ENCODE measurements around the gene FOSL2.
A peak's percentile ranks its signal among the peaks of the same experiment; 100 is the strongest.

FOSL2 gene

DNA sequence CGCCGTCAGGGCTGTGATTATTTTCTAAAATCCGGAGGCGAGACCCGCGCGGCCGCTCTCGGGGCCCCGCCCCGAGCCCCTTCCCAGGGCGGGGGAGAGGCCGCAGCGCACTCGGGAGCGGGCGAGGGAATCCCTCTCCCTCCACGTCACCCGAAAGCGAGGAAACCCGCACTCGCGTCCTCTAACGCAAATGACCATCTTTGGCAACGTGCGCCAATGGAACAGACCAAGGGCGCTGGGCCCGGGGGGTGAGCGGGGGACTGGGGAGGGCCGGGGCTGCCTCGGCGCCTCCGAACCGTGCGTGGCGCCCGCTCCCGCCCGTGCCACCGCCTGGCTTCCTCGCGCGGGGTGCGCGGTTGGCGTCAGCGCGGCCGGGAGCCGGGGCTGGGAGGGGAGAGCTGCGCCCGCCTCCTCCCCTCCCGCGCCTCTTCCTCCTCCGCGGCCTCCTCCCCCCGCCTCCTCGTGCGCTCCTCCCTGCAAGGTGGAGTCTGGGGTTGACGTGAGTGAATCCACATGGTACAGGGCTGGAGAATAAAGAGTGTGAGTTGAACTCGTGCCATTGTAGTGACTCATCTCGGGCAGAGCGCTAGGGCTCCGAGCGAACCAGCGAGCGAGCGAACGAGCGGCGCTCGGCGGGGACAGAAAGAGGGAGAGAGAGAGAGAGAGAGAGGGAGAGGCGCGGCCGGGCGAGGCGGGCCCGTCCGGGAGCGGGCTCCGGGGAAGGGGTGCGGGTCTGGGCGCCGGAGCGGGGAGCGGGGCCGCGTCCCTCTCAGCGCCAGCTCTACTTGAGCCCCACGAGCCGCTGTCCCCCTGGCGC lies at the start of gene FOSL2:
Gene FOSL2, plus strand, starts transcription at position 562 of the 817 bp plus-strand sequence. CDS start 863 bp downstream, outside the sequence.
- DNase-seq (ENCODE audit: low read depth), result peak; percentile 100
- TF ChIP-seq, protein P1, sequence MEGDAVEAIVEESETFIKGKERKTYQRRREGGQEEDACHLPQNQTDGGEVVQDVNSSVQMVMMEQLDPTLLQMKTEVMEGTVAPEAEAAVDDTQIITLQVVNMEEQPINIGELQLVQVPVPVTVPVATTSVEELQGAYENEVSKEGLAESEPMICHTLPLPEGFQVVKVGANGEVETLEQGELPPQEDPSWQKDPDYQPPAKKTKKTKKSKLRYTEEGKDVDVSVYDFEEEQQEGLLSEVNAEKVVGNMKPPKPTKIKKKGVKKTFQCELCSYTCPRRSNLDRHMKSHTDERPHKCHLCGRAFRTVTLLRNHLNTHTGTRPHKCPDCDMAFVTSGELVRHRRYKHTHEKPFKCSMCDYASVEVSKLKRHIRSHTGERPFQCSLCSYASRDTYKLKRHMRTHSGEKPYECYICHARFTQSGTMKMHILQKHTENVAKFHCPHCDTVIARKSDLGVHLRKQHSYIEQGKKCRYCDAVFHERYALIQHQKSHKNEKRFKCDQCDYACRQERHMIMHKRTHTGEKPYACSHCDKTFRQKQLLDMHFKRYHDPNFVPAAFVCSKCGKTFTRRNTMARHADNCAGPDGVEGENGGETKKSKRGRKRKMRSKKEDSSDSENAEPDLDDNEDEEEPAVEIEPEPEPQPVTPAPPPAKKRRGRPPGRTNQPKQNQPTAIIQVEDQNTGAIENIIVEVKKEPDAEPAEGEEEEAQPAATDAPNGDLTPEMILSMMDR (IDR thresholded peaks at IDR 0.05; ENCODE audit: insufficient read depth, low read depth, low read length, missing control alignments), result no peak
- H3K4me3 ChIP-seq (ENCODE audit: low read length), result peak within 1 kb of the TSS; percentile 63

DNA sequence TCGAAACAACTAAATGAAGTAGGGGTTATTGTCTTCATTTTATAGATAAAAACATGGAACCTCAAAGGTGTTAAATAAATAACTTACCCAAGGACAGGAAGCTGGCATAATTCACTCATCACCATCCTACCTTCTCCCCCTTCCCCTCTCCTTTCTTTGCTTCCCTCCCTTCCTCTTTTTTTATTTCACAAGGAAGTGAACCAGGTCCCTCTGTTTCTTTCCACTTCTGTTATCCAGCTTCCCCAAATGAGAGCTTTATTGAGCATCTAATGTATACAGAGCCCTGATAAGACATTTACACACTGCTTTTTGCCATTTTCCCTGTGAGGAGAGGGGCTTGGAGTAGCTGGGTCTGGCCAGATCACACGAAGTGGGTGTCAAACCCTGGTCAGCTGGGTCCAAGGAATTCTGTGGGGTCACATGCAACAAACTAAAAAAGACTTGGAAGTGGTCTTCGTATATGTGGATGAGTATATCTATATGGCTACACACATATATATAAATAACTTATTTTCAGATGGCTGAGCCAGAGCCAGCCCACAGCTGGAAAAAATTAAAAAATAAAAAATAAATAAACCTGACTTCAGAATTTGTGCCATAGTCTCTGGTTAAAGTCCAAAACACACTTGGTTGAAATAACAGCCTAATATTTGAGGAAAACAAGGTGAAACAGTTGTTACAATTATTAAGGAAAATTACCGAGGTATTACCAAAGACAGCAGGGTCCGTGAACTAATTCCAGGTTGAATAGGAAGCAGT lies 49.3 kb upstream of the FOSL2 start:
- DNase-seq (ENCODE audit: low read depth), result no peak
- H3K4me3 ChIP-seq (ENCODE audit: low read length), result no peak overlapping the region
- TF ChIP-seq, protein P1 (IDR thresholded peaks at IDR 0.05; ENCODE audit: insufficient read depth, low read depth, low read length, missing control alignments), result no peak

DNA sequence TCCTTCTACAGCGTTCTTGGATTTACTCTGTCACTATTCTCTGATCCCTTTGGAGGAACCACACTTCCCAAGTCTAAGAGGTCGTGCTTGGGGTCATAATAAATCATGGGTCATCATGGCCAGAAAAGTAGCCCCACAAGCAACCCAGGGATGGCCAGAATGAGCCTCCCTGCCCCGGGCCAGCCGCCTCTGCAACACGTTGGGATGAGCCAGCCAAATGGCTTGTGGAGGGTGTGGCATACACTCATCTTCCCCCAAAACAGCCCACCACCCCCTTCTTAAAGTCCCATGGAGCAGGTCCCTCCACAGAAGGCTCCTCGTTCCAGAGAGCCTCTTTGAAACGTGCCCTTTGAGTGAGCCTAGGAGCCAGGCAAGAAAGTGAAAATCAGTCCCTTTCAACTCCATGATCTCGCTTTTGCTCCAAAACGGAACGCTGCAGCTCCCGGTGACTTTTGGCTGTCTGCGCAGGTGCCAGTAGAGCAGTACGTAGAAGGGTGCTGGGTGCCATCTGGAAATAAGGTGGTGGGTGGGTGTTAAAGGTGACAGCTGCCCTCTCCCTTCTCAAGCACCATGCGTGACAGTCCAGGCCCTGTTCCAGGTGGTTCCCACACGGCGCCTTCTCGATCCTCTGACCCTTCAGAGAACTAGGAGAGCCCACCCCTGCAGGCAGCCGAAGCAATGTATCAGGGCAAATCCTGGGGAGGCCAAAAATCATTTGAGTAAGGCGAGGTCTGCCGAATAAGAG lies 48.5 kb upstream of the FOSL2 start:
- TF ChIP-seq, protein P1 (IDR thresholded peaks at IDR 0.05; ENCODE audit: insufficient read depth, low read depth, low read length, missing control alignments), result no peak
- DNase-seq (ENCODE audit: low read depth), result no peak
- no peak overlapping the region for H3K4me3 ChIP-seq (ENCODE audit: low read length)

DNA sequence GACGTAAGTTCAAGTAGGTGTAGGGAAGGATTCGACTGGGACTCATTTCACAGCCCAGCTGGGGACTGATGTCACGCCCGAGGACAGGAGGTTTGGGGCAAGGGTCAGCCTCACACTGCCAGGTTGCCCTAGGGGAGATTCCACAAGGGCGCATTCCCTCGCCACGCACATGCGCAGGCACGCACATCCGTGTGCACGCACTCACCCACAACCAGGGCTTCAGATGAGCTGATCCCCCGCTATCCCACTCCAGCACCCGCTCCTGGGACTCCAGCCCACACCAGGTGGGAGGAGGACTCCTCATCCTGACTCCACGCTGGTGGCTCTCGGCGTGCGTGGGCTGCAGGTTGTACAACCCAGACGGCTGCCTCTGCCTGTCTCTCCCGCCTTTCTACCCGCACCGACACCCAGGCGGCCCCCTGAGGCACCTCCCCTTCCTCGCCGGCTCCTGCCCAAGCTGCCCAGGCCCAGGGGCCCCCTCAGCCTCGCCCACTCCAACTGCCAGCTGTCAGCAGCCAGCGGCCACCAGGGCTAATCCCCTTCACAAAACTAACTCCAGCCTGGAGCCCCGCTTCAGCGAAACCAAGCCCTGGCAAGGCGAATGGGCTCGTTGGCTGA lies 47.8 kb upstream of the FOSL2 start:
- H3K4me3 ChIP-seq (ENCODE audit: low read length), result no peak overlapping the region
- TF ChIP-seq, protein P1 (IDR thresholded peaks at IDR 0.05; ENCODE audit: insufficient read depth, low read depth, low read length, missing control alignments), result no peak
- DNase-seq (ENCODE audit: low read depth), result no peak

DNA sequence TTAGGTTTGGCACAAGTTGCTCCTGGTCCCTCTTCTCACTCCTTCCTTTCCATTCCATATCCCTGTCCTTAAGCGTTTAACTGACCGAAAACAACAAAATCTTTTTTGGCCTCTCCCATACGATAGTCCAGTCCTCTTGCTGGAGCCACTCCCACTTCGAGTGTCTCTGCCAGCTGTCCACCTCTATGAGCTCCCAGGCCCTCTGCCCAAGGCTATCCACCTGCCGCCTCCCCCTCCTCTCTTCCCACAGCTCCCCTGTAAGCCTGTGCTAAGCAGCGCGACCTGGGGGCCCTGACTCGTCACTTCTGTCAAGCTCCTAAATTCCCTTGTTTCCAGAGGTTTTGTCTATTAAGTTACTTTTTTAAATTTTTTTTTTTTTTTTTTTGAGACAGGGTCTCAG lies 47.0 kb upstream of the FOSL2 start:
- no peak for DNase-seq (ENCODE audit: low read depth)
- TF ChIP-seq, protein P1 (IDR thresholded peaks at IDR 0.05; ENCODE audit: insufficient read depth, low read depth, low read length, missing control alignments), result no peak
- no peak overlapping the region for H3K4me3 ChIP-seq (ENCODE audit: low read length)

DNA sequence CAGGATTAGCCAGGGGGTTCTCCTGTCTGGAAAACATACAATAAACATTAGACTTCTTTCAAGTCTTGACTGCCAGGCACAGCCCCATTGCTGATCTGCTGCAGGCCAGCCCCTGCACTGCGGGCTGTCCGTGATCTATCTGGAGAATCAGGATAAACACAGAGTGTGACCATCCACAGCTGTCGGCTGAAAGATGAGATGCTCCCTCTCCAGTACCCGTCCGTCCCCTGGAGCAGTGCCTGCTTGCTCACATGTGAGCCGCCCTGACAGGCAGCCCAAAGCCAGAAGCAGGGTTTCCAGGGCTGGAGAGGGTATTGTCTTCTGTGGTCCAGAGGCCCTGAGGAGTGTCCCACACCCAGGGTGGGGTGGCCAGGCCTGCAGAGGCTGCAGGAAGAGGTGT lies 46.1 kb upstream of the FOSL2 start:
- no peak overlapping the region for H3K4me3 ChIP-seq (ENCODE audit: low read length)
- TF ChIP-seq, protein P1 (IDR thresholded peaks at IDR 0.05; ENCODE audit: insufficient read depth, low read depth, low read length, missing control alignments), result no peak
- no peak for DNase-seq (ENCODE audit: low read depth)
